Loucy (cell line): ENCODE results near the gene FCHO1.

Source experiments
- H2AFZ ChIP-seq: fragments of 200-600 bp; sonication (generic); 2 replicates; pipeline ENCODE4 v1.6.0; 2016; ENCODE audit warnings: antibody characterized with exemption, mild to moderate bottlenecking, low read length, moderate library complexity
- H3F3A ChIP-seq: fragments of 200-600 bp; 2 replicates; pipeline ENCODE4 v1.6.0; 2016; ENCODE audit warnings: antibody characterized with exemption, low read depth, mild to moderate bottlenecking
- H3K27me3 ChIP-seq: fragments of 200-600 bp; sonication (generic); 2 replicates; pipeline ENCODE4 v1.6.1; 2014; ENCODE audit warnings: low read length, mild to moderate bottlenecking; ENCODE audit not compliant: insufficient read depth, poor library complexity, severe bottlenecking
- H3K36me3 ChIP-seq: fragments of 200-600 bp; sonication (generic); 2 replicates; pipeline ENCODE4 v1.6.1; 2016; ENCODE audit warnings: low read length; ENCODE audit not compliant: insufficient read depth
- H3K4me1 ChIP-seq: fragments of 200-600 bp; sonication (generic); 2 replicates; pipeline ENCODE4 v1.5.1; 2014; ENCODE audit warnings: low read length, mild to moderate bottlenecking; ENCODE audit not compliant: insufficient read depth, poor library complexity, severe bottlenecking
- H3K4me2 ChIP-seq: fragments of 200-600 bp; sonication (generic); 2 replicates; pipeline ENCODE4 v1.6.0; 2014; ENCODE audit warnings: antibody characterized with exemption, low read length, low read depth, mild to moderate bottlenecking; ENCODE audit not compliant: poor library complexity, severe bottlenecking
- H3K4me3 ChIP-seq: fragments of 200-600 bp; sonication (generic); 2 replicates; pipeline ENCODE4 v1.5.1; 2014; ENCODE audit warnings: low read length, mild to moderate bottlenecking, mixed read lengths; ENCODE audit not compliant: poor library complexity, severe bottlenecking
- H3K79me2 ChIP-seq: fragments of 200-600 bp; sonication (generic); 2 replicates; pipeline ENCODE4 v1.6.1; 2014; ENCODE audit warnings: low read length; ENCODE audit not compliant: insufficient read depth
- H3K9ac ChIP-seq: fragments of 200-600 bp; sonication (generic); 2 replicates; pipeline ENCODE4 v1.6.0; 2014; ENCODE audit warnings: mild to moderate bottlenecking, low read depth, low read length, moderate library complexity; ENCODE audit not compliant: poor library complexity, severe bottlenecking
- H3K9me2 ChIP-seq: fragments of 200-600 bp; sonication (generic); replicated peaks from 2 replicates; pipeline ENCODE4 v1.6.1; 2016; ENCODE audit warnings: low read depth, low read length, mixed read lengths
- H3K9me3 ChIP-seq: fragments of 200-600 bp; sonication (generic); 2 replicates; pipeline ENCODE4 v1.6.1; 2014; ENCODE audit warnings: mild to moderate bottlenecking, antibody characterized with exemption, low read length, low read depth; ENCODE audit not compliant: insufficient read depth
- H4K20me1 ChIP-seq: fragments of 200-600 bp; sonication (generic); 2 replicates; pipeline ENCODE4 v1.6.0; 2014; ENCODE audit warnings: antibody characterized with exemption, low read length, mild to moderate bottlenecking; ENCODE audit not compliant: insufficient read depth, poor library complexity, severe bottlenecking
- CTCF ChIP-seq: fragments of 200-600 bp; sonication (generic); conservative IDR thresholded peaks from 2 replicates; pipeline ENCODE4 v1.5.1; 2014; ENCODE audit warnings: mild to moderate bottlenecking, antibody characterized with exemption, low read length
- EZH2phosphoT487 ChIP-seq: fragments of 200-600 bp; IDR thresholded peaks from 2 replicates; pipeline ENCODE4 v1.6.1; 2018; ENCODE audit warnings: antibody characterized with exemption, mild to moderate bottlenecking, moderate library complexity, borderline replicate concordance

Gene FCHO1

GRCh38 chr19:17739121-17739875 is 12.0 kb upstream of the FCHO1 start:
- Histone ChIP-seq H3K36me3 (peaks cover 21% of the 10 kb centered on the region; the same call in 1 of the 2 replicates), H4K20me1 (no peaks in the 10 kb centered on the region), H3K4me3 (no peak overlapping the region), H3K27me3 (no peaks in the 10 kb centered on the region), H3K9ac (no peak overlapping the region), H3F3A (no peaks in the 10 kb centered on the region), H3K4me1 (no peaks in the 10 kb centered on the region), H2AFZ (no peak overlapping the region), H3K79me2 (no peaks in the 10 kb centered on the region), H3K9me3 (no peaks in the 10 kb centered on the region), H3K4me2 (no peak overlapping the region), H3K9me2 (no peaks in the 10 kb centered on the region)
- no peak for TF ChIP-seq CTCF
- TF ChIP-seq EZH2phosphoT487, result no peak

- no peaks in the 10 kb centered on the region for H3K27me3 ChIP-seq
- no peaks in the 10 kb centered on the region for H3K4me1 ChIP-seq
- TF ChIP-seq EZH2phosphoT487, result no peak
- TF ChIP-seq CTCF, result no peak
Measured at GRCh38 chr19:17741456-17741855, 9.8 kb upstream of the FCHO1 start.

GRCh38 chr19:17743874-17744580 is 7.2 kb upstream of the FCHO1 start:
- Histone ChIP-seq H4K20me1 (no peaks in the 10 kb centered on the region), H3K79me2 (peaks cover 14% of the 10 kb centered on the region), H3K9me3 (no peaks in the 10 kb centered on the region), H3K9ac (no peak overlapping the region), H3K4me1 (peaks cover 12% of the 10 kb centered on the region), H3F3A (no peaks in the 10 kb centered on the region), H3K27me3 (no peaks in the 10 kb centered on the region), H3K36me3 (no peaks in the 10 kb centered on the region), H3K4me2 (no peak overlapping the region), H3K4me3 (no peak overlapping the region), H3K9me2 (no peaks in the 10 kb centered on the region), H2AFZ (no peak overlapping the region)
- TF ChIP-seq EZH2phosphoT487 (no peak), CTCF (no peak)

More at GRCh38 chr19:17741456-17741855, 9.8 kb upstream of the FCHO1 start:
- Histone ChIP-seq H3K4me2 (no peak overlapping the region), H3K9me2 (no peaks in the 10 kb centered on the region), H3F3A (no peaks in the 10 kb centered on the region), H3K79me2 (no peaks in the 10 kb centered on the region), H3K9ac (no peak overlapping the region), H3K36me3 (peaks cover 2% of the 10 kb centered on the region; the same call in 1 of the 2 replicates), H3K4me3 (no peak overlapping the region), H3K9me3 (no peaks in the 10 kb centered on the region), H4K20me1 (no peaks in the 10 kb centered on the region), H2AFZ (no peak overlapping the region)
